ENCODE measurements around the gene MELK. TPM values are rescaled to one million over a fixed set of nuclear protein-coding genes. Genes with fewer than 3 reads are reported as not detected.

The MELK gene
- total RNA-seq, 1 donor from 2014 or later, result 59.2 TPM

- DNase-seq (ENCODE audit: low read depth, low spot score), result no peak
Measured at GRCh38 chr9:36676778-36677485, 104.2 kb downstream of the MELK start.

DNA sequence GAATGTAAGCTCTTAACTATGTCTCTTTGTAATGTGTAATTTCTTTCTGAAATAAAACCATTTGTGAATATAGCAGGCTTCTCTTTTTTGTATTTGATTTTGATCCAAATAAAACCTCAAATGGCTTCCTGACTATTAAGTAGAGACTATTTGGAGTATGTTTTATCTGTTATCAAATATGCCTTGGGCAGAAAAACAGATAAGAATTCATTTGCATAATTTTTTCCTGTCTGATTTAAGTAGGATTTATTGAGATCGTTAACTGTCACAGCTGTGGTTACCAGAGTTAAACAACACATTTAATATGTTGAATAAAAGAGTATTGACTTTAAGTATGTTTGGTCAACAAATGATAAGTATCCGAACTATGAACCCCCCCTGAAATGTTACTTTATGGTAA, 104.9 kb downstream of the MELK start:
- peaks cover 21% of the 10 kb centered on the region for H3K36me3 Mint-ChIP-seq (ENCODE audit: low read depth)
- H3K27ac Mint-ChIP-seq (ENCODE audit: unreplicated experiment), result no peak overlapping the region
- no peaks in the 10 kb centered on the region for H3K27me3 Mint-ChIP-seq (ENCODE audit: low read depth)
- H3K4me3 Mint-ChIP-seq, result no peak overlapping the region
- TF ChIP-seq, protein P1, sequence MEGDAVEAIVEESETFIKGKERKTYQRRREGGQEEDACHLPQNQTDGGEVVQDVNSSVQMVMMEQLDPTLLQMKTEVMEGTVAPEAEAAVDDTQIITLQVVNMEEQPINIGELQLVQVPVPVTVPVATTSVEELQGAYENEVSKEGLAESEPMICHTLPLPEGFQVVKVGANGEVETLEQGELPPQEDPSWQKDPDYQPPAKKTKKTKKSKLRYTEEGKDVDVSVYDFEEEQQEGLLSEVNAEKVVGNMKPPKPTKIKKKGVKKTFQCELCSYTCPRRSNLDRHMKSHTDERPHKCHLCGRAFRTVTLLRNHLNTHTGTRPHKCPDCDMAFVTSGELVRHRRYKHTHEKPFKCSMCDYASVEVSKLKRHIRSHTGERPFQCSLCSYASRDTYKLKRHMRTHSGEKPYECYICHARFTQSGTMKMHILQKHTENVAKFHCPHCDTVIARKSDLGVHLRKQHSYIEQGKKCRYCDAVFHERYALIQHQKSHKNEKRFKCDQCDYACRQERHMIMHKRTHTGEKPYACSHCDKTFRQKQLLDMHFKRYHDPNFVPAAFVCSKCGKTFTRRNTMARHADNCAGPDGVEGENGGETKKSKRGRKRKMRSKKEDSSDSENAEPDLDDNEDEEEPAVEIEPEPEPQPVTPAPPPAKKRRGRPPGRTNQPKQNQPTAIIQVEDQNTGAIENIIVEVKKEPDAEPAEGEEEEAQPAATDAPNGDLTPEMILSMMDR (conservative IDR thresholded peaks at IDR 0.05), result no peak
- no peaks in the 10 kb centered on the region for H3K4me1 Mint-ChIP-seq
- no peak for DNase-seq (ENCODE audit: low read depth, low spot score)
- H3K9me3 Mint-ChIP-seq, result peaks cover 10% of the 10 kb centered on the region

More at GRCh38 chr9:36676778-36677485, 104.2 kb downstream of the MELK start:
- TF ChIP-seq, protein P1 (conservative IDR thresholded peaks at IDR 0.05), result no peak
- no peaks in the 10 kb centered on the region for H3K4me1 Mint-ChIP-seq
- H3K27me3 Mint-ChIP-seq (ENCODE audit: low read depth), result no peaks in the 10 kb centered on the region
- H3K36me3 Mint-ChIP-seq (ENCODE audit: low read depth), result peaks cover 18% of the 10 kb centered on the region
- H3K4me3 Mint-ChIP-seq, result no peak overlapping the region
- H3K9me3 Mint-ChIP-seq, result peaks cover 7% of the 10 kb centered on the region
- H3K27ac Mint-ChIP-seq (ENCODE audit: unreplicated experiment), result no peak overlapping the region

DNA sequence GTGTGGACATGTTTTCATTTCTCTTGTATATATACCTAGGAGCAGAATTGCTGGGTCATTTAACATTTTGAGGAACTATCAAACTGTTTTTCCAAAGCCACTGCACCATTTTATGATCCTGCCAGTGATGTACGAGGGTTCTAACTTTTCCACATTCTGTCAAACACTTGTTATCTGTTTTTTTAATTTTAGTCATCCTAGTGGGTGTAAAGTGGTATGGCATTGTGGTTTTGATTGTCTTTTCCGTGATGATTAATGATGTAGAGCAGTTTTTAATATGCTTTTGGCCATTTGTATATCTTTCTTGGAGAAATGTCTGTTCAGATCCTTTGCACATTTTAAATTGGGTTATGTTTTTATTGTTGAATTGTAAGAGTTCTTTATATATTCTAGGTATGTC, 107.0 kb downstream of the MELK start:
- Mint-ChIP-seq H3K9me3 (peaks cover 12% of the 10 kb centered on the region), H3K27me3 (ENCODE audit: low read depth) (no peaks in the 10 kb centered on the region), H3K4me3 (no peak overlapping the region), H3K27ac (ENCODE audit: unreplicated experiment) (no peak overlapping the region), H3K36me3 (ENCODE audit: low read depth) (peaks cover 25% of the 10 kb centered on the region), H3K4me1 (no peaks in the 10 kb centered on the region)
- TF ChIP-seq, protein P1 (conservative IDR thresholded peaks at IDR 0.05), result no peak
- no peak for DNase-seq (ENCODE audit: low read depth, low spot score)

GRCh38 chr9:36686471-36686870, 113.8 kb downstream of the MELK start:
- no peak overlapping the region for H3K4me3 Mint-ChIP-seq
- peaks cover 10% of the 10 kb centered on the region for H3K36me3 Mint-ChIP-seq (ENCODE audit: low read depth)

DNA sequence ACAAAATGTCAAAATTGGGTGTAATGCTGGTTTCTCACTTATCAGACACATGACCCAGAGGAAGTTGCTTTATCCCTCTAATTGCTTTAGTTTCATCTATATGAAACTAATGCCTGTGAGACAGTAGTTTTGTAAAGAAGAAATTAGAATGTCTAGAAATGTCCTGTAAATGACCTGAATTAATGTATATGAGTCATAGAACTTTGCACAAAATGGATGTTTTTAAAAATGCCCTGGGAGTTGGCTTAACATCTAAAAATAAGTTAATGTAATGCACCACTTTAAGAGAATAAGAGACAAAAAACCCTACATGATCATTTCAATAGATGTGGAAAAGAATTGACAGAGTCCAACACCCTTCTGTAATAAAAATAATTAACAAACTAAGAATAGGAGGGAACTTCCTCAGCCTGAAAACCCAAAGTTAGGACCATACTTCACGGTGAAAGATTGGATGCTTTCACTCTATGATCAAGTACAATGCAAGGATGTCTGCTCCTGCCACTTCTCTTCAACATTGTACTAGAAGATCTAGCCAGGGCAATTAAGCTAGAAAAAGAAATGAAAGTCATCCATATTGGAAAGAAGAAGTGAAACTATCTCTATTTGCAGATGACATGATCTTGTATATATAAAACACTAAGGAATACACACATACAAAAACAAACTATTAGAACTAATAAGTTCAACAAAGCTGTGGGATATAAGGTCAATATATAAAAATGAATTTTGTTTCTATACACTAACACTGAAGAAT, 117.9 kb downstream of the MELK start:
- TF ChIP-seq, protein P1 (conservative IDR thresholded peaks at IDR 0.05), result no peak
- H3K36me3 Mint-ChIP-seq (ENCODE audit: low read depth), result no peaks in the 10 kb centered on the region
- H3K27me3 Mint-ChIP-seq (ENCODE audit: low read depth), result peaks cover 4% of the 10 kb centered on the region
- DNase-seq (ENCODE audit: low read depth, low spot score), result no peak
- H3K4me3 Mint-ChIP-seq, result no peak overlapping the region
- peaks cover 5% of the 10 kb centered on the region for H3K9me3 Mint-ChIP-seq
- no peak overlapping the region for H3K27ac Mint-ChIP-seq (ENCODE audit: unreplicated experiment)
- no peaks in the 10 kb centered on the region for H3K4me1 Mint-ChIP-seq

More at GRCh38 chr9:36686471-36686870, 113.8 kb downstream of the MELK start:
- Mint-ChIP-seq H3K4me1 (no peaks in the 10 kb centered on the region), H3K27ac (ENCODE audit: unreplicated experiment) (no peak overlapping the region), H3K27me3 (ENCODE audit: low read depth) (no peaks in the 10 kb centered on the region), H3K9me3 (peaks cover 7% of the 10 kb centered on the region)
- TF ChIP-seq, protein P1 (conservative IDR thresholded peaks at IDR 0.05), result no peak
- DNase-seq (ENCODE audit: low read depth, low spot score), result no peak
